GM19455 (cell line): ENCODE measurements around the gene ACAN.

Source experiments
- ATAC-seq: cut with Tn5 transposase; IDR thresholded peaks from one replicate; pipeline ENCODE4 v1.9.1; 2021; ENCODE audit not compliant: unreplicated experiment

Gene ACAN

DNA sequence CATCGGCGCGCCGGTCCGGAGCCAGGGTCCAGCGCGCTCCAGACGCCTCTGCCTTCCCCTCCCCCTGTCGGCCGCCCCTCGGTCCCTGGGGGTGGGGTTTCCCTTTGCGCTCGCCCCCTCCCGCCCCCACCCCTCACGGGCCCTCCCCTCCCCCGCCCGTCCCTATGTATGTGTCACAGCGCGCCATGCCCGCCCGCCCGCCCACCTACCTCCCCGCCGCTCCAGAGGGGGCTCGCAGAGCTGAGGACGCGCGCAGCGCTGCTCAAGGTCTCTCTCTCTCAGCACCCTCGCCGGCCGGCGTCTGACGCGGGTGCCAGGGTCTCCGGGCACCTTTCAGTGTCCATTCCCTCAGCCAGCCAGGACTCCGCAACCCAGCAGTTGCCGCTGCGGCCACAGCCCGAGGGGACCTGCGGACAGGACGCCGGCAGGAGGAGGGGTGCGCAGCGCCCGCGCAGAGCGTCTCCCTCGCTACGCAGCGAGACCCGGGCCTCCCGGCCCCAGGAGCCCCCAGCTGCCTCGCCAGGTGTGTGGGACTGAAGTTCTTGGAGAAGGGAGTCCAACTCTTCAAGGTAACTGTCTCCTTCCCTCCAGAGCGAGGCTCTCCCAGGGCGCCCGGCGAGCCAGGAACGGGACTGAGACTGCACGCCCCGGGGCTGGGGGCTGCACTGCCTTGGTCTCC, at the start of gene ACAN:
Gene ACAN, plus strand, starts transcription at position 196 of the 679 bp plus-strand sequence. CDS start 32,771 bp downstream, outside the sequence.
- ATAC-seq = no peak

DNA sequence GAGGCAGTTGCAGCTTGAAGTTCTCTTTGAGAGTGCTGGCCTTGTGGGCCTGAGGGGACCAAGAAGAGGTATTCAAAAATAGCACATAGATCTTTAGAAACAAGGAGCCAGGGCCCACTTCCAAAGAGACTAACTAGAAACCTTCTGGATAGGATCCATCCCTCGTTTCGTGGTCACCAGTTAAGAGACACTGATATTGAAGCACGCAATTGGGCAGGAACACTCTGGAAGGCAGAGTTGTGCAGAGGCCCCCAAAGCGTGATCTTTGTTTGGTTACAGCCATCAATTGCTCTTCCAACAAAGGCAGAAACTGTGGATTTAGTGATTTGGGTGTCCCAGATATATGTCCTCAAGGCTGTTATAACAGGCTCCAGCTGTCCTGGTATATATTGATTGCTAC, 46.7 kb upstream of the ACAN start:
- ATAC-seq = no peak

- ATAC-seq = no peak
Observed at GRCh38 chr15:88756921-88757320, 46.3 kb upstream of the ACAN start.

- no peak for ATAC-seq
Observed at GRCh38 chr15:88759872-88760271, 43.4 kb upstream of the ACAN start.

DNA sequence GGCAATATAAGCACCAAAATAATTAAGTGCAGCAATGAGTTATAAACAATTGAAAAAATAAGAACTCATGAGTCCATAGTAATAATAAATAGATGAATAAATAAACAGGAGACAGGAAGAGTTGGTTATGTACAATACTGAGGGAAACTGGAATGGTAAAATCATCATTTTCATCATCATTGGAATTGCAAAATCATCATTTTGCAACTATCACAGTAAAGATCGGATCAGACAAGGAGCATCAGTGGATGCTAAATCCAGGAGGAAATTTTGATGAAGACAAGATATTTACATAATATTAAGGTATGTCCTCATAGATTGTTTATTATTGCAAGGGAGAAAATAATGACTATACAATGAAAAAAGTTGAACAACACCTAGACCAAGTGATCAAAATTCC, 38.8 kb upstream of the ACAN start:
- no peak for ATAC-seq

GRCh38 chr15:88765212-88765611, 38.0 kb upstream of the ACAN start:
- no peak for ATAC-seq

- no peak for ATAC-seq
Observed at GRCh38 chr15:88769161-88769971, 33.9 kb upstream of the ACAN start.

- no peak for ATAC-seq
Observed at GRCh38 chr15:88775776-88776175, 27.5 kb upstream of the ACAN start.

DNA sequence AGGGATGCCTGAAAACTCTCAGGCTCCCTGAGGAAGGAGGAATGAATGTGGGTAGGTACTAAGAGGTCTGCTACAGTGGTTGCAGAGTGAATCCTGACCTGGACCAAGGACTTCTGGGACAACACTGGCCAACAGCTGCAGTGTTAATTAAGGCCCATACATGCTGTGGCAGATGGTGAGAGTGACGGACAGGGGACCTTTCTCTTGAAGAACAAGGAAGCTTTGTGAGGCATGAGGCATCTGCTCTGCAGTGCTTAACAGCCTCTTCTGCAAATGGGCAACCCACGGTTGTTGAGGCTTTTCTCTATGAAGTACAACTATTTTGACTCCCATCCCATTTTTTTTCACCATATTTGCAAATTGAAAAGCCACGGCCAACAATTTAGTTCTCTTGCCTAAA, 26.6 kb upstream of the ACAN start:
- no peak for ATAC-seq

- no peak for ATAC-seq
Observed at GRCh38 chr15:88779944-88780343, 23.3 kb upstream of the ACAN start.

- ATAC-seq = no peak
Observed at GRCh38 chr15:88782465-88782864, 20.8 kb upstream of the ACAN start.

DNA sequence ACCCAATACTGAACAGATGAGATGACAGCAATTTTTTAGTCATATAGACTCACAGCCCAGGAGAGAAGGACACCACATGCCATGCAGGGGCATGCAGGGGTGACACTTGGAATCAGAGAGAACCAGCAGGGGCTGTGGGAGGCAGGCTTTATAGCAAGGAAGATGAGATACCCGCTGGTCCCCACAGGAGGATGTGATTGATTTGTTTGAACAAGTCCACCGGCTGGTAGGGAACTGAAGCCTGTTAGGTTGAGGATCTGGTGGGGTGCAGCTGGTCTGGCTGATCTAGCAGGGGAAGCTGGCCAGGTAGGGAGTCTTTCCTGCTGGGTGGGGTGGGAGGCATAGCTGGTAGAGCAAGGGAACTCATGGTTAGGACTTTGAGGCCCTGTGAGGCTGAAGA, 18.0 kb upstream of the ACAN start:
- no peak for ATAC-seq

DNA sequence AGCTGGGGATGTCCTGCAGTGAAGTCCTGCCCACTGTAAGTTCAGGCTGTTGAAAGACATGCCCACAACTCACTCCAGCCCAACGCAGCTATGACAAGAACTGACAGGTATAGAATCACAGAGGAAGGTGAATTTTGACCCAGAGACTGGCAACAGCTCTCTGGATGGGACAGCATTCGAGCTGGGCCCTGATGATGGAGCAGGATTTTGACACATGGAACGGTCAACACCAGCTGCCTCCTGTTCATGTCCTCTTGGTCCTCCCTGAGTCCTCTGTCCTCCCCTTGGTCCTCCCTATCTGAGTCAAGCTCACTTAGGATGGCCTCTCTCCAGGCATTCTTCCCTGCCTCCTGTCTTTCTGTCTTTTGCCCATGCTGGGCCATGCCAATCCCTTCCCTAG, 15.2 kb upstream of the ACAN start:
- no peak for ATAC-seq

- ATAC-seq = no peak
Observed at GRCh38 chr15:88788816-88789215, 14.4 kb upstream of the ACAN start.

GRCh38 chr15:88790486-88790885, 12.8 kb upstream of the ACAN start:
- no peak for ATAC-seq

DNA sequence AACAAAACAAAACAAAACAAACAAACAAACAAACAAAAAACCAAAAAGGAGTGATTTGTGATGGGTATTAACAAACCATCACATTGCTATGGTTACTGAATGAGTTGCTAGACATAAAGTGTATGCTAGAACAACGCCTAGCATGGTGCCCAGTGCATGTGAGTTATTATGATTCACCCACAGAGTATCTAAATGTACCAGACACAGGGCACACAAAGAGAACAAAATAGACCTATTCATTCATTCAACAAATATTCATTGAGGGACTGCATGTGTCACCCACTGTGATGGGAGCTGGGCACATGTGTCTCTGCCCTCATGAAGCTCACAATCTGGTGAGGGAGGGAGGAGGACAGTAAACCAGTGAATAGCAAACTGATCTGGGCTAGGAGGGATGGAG, 11.6 kb upstream of the ACAN start:
- ATAC-seq = no peak

DNA sequence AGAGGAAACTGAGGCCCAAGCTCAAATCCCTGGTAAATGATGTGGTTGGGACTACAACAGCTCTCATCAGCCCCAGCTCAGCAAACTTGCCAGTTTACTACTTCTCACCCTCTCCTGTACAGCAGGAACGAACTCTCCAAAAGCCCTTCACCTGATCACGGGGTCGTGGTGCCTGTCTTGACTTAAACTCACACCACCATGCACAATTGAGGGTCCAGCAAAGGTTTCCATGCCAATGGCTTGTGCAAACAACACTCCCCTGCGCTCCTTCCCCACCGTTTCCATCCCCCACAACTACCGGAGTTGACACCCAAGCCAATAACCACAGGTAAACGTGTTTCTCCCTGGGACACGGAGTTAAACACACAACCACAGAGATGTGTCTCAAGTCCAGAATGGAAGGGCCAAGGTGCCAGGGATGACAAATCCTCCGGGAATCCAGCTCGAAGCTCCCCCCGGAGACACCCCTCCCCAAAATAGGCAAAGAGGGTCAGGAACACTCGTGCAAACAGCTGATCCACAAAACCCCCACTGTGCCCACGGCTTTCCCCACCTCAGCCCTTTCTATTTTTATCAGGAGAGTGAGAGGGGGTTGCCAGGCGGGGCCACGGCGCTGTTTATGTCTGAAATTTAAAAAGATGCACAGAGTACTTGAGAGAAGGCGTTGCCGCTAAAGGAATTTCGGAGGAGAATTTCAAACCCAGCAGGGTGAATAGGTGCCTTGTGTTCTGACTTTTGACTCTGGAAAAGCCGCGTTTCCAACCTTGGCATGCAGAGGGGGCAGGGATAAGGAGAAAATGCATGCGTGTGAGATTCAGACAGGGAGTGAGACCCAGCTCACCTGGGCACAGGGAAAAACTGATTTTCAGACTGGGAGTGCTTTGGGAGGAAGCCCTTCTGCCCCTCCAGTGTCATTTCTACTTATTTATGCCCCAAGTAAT, 10.6 kb upstream of the ACAN start:
- no peak for ATAC-seq

DNA sequence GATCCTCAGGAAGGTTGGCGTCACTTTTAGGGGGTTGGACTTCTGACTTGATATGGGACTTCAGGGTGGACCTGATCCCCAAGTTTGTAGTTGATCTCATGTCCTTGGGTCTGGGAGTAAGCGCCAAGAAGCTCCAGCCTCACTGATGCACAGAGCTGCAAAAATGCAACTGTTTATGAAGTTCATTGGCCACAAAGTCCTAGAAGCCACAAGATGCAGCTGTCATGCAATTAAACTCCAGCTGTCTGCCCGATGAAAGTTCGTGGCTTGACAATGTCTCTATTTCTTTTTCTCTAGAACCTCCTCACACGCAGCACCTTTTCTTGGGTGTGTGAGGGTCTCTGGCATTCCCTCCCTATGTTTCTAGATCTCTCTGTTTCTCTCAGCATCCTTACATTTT, 9.2 kb upstream of the ACAN start:
- no peak for ATAC-seq

DNA sequence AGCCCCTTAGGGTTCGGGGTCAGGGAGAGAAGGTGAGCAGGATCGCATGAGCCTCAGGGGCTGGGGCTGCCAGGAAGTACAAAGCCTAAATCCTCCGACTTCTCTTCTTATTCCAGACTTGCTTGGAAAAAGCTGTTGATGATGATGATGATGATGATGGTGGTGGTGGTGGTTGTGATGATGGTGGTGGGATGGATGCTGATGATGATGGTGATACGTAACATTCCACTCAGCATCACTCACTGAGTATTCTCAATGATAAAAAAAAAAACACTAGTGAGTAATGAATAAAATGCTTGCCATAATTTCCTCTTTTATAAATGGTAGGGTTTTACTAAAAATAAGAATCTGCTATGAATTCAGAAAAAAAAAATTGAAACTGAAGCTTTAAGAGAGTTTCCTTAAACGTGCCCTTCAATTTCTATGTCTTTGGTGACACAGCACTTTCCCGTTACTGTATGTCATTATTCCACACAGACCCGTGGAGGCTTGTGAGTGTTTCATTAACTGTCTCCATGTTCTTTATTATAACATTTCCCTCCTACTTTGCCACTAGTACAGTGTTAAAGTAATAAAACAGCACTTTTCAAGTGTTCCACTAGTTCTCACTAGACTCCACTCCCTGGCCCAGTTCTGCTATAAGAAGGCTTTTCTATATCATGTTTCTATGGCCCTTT, 5.4 kb upstream of the ACAN start:
- no peak for ATAC-seq

- ATAC-seq = no peak
Observed at GRCh38 chr15:88799341-88799740, 3.9 kb upstream of the ACAN start.

GRCh38 chr15:88800026-88800425, 3.2 kb upstream of the ACAN start:
- ATAC-seq = no peak
